Activated naive CD4-positive, alpha-beta T cell treated with anti-CD3 and anti-CD28 coated beads, Interleukin-2, amount 50 U/mL, for 24 hours (primary cell): ENCODE measurements around the gene TECPR2.
"Not testable (repeated sequence)": the region's sequence is repeated elsewhere in the genome, so short reads cannot be mapped to it uniquely, and the experiment has no call there.

Experiments used
- H3K27ac Mint-ChIP-seq: one replicate; pipeline ENCODE4 v1.8.0; 2021; ENCODE audit warnings: mild to moderate bottlenecking, mixed read lengths
- H3K27me3 Mint-ChIP-seq: one replicate; pipeline ENCODE4 v1.8.0; 2021; ENCODE audit warnings: mixed read lengths
- H3K36me3 Mint-ChIP-seq: one replicate; pipeline ENCODE4 v1.8.0; 2021; ENCODE audit warnings: mixed read lengths
- H3K4me1 Mint-ChIP-seq: one replicate; pipeline ENCODE4 v1.8.0; 2021; ENCODE audit warnings: mixed read lengths
- H3K4me3 Mint-ChIP-seq: one replicate; pipeline ENCODE4 v1.8.0; 2021; ENCODE audit warnings: mild to moderate bottlenecking, mixed read lengths
- H3K9me3 Mint-ChIP-seq: one replicate; pipeline ENCODE4 v1.8.0; 2021; ENCODE audit warnings: mixed read lengths

Gene TECPR2

DNA sequence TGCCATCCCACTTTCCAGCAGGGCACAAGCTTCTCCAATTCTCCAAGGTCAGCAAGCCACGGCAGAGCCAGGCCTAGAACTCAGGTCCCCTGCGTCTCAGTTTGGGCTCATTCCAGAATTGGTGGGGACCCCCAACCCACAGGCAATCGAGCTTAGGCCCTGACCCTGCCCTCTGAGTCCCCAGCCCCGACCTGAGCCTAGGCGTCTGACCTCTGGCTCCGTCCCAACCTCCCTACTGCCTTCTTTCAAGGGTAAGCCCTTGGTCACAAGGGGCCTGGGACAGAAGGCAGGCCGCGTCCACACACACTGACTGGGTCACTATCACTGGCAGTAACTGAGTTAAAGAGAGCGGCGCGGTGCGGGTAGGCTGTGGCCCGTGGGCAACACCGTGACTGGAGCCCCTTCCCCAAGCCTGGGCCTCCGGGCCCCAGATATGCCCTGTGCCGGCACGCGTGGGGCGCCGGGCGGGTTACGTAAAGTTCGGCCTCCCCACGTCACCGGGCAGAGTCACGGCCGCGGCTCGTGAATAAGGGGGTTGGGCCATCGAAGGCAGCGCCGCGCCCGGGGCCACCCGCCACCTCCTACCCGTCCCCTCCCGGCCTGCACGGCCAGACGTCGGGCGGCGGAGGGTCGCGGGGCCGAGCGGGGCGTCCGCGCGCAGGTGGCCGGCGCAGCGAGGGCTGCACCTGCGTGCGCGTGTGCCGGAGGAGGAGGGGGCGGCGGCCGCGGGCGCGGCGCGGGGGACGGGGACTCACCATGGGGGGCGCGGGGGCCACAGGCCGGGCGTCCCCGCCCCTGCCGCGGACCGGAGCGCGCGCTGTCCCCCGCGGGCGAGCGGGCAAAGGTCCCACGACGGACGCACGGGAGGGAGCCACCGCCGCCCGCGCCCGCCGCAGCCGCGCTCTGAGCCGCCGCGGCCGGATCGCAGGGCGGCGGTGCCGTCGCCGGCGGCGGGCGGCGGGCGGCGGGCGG is 146.3 kb downstream of the TECPR2 start:
- Mint-ChIP-seq H3K27ac (no peak overlapping the region), H3K9me3 (no peaks in the 10 kb centered on the region), H3K4me3 (peak overlapping the region; percentile 49), H3K27me3 (no peaks in the 10 kb centered on the region), H3K4me1 (peaks cover 8% of the 10 kb centered on the region), H3K36me3 (no peaks in the 10 kb centered on the region)

DNA sequence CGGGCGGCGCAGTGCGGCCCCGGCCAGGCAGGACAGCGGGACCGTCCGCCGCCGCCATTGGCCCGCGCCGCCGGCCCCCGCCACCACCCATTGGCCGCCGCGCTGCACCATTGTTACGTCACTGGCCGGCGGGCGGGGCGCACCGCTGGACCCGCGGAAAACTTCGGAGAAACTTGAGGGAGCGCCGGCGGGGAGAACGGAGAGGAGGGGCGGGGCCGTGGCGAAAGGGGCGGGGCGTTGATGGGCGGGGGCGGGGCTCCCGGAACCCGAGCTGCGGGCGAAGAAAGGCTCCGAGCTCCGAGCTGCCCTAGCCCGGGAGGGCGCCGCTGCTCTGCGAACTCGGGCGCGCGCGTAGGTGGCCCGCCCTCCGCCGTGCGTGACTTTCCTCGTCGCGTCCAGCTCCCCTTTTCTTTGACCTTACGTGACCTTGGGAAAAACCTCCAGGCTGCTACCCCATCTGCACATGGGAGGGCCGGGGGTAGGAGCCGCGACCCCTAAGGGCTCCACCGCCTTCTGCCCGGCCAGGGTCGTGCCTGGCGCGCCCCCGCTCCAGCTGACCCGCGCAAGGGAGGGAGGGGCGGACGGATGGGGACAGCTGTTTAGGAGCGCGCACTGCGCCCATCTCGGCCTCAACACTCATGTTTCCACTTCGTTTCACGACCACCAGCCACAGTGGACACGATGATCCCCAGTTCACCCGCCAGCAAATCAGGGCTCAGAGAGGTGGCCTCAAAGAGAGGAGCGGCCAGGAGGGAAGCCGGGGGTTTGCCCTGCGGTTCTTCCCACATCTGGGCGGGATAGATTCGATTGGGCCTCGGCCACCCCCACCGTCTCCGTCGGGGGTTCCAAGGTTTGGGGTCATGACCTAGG is 147.2 kb downstream of the TECPR2 start, which contains the start of gene ANKRD9:
ANKRD9 (minus strand) TSS at position 31 of the 870 bp plus-strand sequence. CDS start 1,887 bp downstream, outside the sequence.
- Mint-ChIP-seq H3K4me3 (peak within 1 kb of the TSS; percentile 89), H3K4me1 (peaks cover 8% of the 10 kb centered on the region), H3K9me3 (no peaks in the 10 kb centered on the region), H3K27me3 (no peaks in the 10 kb centered on the region), H3K36me3 (no peaks in the 10 kb centered on the region), H3K27ac (no peak within 1 kb of the TSS)

- Mint-ChIP-seq H3K27ac (no peak overlapping the region), H3K36me3 (no peaks in the 10 kb centered on the region), H3K9me3 (no peaks in the 10 kb centered on the region), H3K27me3 (no peaks in the 10 kb centered on the region), H3K4me1 (peaks cover 8% of the 10 kb centered on the region), H3K4me3 (peak overlapping the region; percentile 89)
These were observed 148.1 kb downstream of the TECPR2 start for GRCh38 chr14:102510616-102511520.

DNA sequence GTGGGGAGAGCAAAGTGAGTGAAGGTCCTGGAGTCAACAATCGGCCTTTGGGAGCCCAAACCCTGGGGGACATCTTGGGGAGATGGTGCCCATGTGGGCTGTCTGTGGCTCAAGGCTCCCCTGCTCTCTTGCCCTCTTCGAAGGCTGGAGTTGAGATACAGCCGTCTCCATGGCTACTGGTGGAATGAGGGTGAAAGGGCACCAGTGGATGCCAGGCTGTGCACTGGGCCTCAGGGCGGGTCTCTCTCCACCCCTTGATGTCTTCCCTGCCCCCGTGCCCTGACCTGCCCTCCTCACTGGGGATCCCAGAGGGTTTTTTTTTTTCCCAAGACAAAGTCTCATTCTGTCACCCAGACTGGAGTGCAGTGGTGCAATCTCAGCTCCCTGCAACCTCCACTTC is 148.8 kb downstream of the TECPR2 start:
- Mint-ChIP-seq H3K27ac (peak overlapping the region; percentile 35), H3K4me1 (peaks cover 12% of the 10 kb centered on the region), H3K9me3 (no peaks in the 10 kb centered on the region), H3K27me3 (no peaks in the 10 kb centered on the region), H3K4me3 (peak overlapping the region; percentile 30), H3K36me3 (no peaks in the 10 kb centered on the region)

DNA sequence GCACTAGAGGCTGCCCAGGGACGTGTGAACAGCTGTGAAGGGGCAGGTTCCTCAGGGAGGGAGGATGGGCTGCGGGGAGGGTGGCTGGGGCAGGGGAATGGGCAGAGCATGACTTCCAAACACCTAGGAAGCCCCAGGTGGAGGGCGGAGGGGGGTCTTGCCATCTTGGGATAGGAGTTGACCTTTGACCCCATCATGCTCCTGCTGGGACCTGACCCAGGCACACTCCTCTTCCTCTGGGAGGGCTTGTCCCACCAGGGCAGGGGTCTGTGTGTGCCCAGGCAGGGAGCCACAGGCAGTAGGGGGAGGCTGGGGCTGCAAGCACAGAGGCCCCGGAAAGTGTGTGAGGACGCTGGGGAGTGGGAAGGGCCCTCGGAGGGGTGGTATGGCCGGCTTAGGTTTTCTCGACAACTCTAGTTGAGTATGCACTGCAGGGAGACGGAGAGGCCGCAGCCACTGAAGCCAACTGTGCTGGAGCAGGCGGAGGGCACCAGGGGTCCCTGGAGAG is 150.1 kb downstream of the TECPR2 start:
- no peak overlapping the region for H3K4me3 Mint-ChIP-seq
- no peaks in the 10 kb centered on the region for H3K9me3 Mint-ChIP-seq
- no peaks in the 10 kb centered on the region for H3K36me3 Mint-ChIP-seq
- H3K27me3 Mint-ChIP-seq = no peaks in the 10 kb centered on the region
- no peak overlapping the region for H3K27ac Mint-ChIP-seq
- H3K4me1 Mint-ChIP-seq = peaks cover 12% of the 10 kb centered on the region

DNA sequence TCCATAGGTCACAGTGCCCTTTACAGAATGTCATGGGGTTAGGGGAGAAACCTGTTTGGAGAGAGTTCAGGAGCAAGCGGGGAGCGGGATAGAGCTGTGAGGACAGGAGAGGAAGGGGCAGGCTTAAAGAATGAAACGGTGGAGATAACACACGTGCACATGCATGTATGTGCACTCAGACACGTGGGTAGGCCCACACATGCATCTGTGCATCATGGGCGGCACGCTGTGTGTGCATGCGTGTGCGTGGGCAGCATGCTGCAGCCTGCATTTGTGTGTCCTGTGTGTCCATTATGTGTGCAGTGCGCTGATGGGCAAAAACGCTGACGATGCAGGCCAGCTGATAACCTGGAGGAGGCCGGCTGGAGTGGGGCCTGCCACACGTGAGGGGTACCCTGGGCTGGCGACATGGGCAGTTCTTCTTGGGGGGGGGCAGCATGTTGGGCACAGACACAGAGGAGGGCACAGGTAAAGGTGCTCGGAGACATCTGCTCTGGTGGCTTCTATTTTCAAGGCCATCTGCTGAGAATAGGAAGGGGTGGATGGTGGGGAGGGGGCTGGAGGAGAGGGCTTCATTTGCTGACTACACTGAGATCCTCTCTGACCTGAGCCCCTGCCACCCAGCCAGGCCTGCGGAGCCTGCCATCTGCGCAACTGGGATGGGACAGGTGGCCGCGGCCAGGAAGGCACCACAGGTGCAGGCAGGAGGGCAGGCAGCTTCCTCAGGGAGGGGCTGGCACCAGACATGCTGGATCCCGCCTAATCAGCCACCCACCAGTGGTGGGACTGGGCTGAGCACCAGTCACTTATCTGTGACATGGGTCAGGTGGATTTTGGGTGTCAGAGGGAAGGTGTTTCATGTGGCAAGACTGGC is 151.4 kb downstream of the TECPR2 start:
- H3K9me3 Mint-ChIP-seq = no peaks in the 10 kb centered on the region
- no peak overlapping the region for H3K27ac Mint-ChIP-seq
- peaks cover 9% of the 10 kb centered on the region for H3K4me1 Mint-ChIP-seq
- H3K36me3 Mint-ChIP-seq = no peaks in the 10 kb centered on the region
- no peak overlapping the region for H3K4me3 Mint-ChIP-seq
- no peaks in the 10 kb centered on the region for H3K27me3 Mint-ChIP-seq

GRCh38 chr14:102514987-102515733 is 152.4 kb downstream of the TECPR2 start:
- H3K4me1 Mint-ChIP-seq = peaks cover 9% of the 10 kb centered on the region
- H3K27me3 Mint-ChIP-seq = no peaks in the 10 kb centered on the region
- H3K36me3 Mint-ChIP-seq = no peaks in the 10 kb centered on the region
- H3K4me3 Mint-ChIP-seq = no peak overlapping the region
- H3K9me3 Mint-ChIP-seq = no peaks in the 10 kb centered on the region
- no peak overlapping the region for H3K27ac Mint-ChIP-seq

DNA sequence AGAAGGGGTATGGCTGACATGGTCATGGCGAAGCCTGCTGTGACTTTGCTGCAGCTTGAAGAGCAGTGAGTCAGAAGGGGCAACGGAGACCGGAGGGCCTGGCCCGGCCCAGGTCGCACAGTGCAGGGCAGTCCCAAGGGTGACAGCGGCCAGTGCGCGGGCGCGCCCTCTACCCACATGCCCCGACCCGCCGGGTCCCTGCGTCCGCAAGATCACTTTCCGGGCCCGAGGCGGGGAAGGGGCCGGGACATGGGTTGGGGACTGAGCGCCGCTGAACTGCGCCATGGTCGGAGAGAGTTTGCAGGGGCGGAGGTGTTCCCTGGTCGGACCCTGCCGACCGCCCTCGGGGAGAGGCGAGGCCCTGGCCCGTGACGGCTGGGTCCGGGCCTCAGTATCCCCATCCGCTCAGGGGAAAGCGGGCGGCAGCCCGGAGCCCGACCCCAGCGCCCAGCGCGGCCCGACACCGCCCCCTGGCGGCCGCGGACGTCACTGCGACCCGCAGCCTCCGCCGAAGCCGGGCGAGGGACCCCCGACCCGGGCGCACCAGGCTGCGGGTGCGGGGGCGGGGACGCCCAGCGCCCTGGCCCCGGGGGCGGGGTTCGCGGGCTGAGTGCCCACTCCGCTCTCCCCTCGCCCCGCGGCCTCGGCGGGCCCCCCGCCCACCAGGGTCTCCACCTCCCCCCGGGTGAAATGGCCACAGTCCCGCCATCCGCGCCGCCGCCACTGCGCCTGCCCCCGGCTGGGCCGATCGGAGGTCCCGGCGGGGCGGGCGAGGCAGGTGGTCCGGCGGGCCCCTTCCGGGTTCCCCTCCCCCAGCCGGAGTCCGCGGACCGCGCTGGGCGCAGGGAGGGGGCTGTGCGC is 154.0 kb downstream of the TECPR2 start:
- H3K4me1 Mint-ChIP-seq = peaks cover 4% of the 10 kb centered on the region
- no peaks in the 10 kb centered on the region for H3K27me3 Mint-ChIP-seq
- H3K9me3 Mint-ChIP-seq = no peaks in the 10 kb centered on the region
- peak overlapping the region; percentile 82 for H3K27ac Mint-ChIP-seq
- H3K4me3 Mint-ChIP-seq = peak overlapping the region; percentile 87
- no peaks in the 10 kb centered on the region for H3K36me3 Mint-ChIP-seq

DNA sequence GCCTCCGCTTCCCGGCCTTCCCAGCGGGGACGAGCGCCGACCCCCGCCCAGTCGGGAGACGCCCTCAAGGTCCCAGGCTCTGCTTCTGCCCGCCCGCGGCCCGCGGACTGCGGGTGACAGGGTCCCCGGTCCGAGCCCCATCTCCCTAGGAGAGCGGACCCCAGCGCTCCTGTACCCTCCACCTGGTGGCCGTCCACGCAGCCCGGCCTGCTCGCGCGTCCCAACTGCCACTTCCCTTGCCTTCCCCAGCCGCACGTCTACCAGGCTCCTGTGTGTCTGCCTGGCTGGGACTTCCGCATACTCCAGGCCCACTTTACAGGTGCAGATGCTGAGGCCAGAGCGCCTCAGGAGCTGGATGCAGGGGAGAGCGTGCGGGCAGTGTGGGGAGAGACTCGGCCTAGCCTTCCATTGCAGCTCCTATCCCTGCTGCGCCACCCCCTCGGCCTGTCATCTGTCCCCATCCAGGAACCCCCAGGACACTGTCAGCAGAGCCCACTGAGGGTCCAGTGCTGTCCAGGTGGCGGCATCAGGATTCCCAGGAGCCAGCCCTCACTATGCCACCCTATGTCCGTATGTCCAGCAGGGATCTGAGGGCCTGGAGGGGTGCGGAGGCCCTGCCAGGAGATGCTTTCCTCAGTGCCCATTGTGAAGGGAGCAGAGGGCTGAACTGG is 154.8 kb downstream of the TECPR2 start:
- Mint-ChIP-seq H3K27me3 (no peaks in the 10 kb centered on the region), H3K9me3 (no peaks in the 10 kb centered on the region), H3K36me3 (no peaks in the 10 kb centered on the region), H3K27ac (peak overlapping the region; percentile 51), H3K4me1 (peaks cover 5% of the 10 kb centered on the region), H3K4me3 (peak overlapping the region; percentile 76)

- H3K27ac Mint-ChIP-seq = no peak overlapping the region
These were observed 155.4 kb downstream of the TECPR2 start for GRCh38 chr14:102518063-102518648.

DNA sequence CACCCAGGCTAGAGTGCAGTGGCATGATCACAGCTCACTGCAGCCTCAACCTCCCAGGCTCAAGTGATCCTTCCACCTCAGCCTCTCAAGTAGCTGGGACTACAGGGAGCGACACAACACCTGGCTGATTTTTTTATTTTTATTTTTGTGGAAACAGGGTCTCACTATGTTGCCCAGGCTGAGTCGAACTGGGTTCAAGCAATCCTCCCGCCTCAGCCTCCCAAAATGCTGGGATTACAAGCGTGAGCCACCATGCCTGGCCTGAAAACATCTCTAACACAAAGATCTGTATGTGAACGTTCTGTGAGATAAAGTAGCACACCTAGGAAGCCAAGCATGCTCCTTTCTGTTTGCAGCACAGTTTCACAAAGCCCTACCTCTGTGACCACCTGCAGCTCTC is 157.0 kb downstream of the TECPR2 start:
- H3K36me3 Mint-ChIP-seq = not testable (repeated sequence)

More at GRCh38 chr14:102518063-102518648, 155.4 kb downstream of the TECPR2 start:
- Mint-ChIP-seq H3K4me3 (peak overlapping the region; percentile 54), H3K27me3 (no peaks in the 10 kb centered on the region), H3K36me3 (no peaks in the 10 kb centered on the region), H3K9me3 (no peaks in the 10 kb centered on the region), H3K4me1 (peaks cover 11% of the 10 kb centered on the region)

DNA sequence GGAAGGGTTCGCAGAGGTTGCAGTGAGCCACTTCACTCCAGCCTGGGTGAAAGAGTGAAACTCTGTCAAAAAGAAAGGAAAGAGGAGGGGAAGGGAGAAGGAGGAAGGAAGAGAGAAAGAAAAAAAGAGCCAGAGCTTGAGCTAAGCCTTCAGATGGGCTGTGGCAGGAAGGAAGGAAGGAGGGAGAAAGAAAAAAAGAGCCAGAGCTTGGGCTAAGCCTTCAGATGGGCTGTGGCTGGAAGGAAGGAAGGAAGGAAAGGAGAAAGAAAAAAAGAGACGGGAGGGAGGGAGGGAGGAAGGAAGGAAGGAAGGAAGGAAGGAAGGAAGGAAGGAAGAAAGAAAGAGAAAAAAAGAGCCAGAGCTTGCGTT is 160.4 kb downstream of the TECPR2 start:
- Mint-ChIP-seq H3K9me3 (no peaks in the 10 kb centered on the region), H3K27me3 (no peaks in the 10 kb centered on the region), H3K27ac (peak overlapping the region; percentile 52), H3K36me3 (no peaks in the 10 kb centered on the region), H3K4me1 (peaks cover 31% of the 10 kb centered on the region), H3K4me3 (peak overlapping the region; percentile 73)

More for the DNA sequence above, 157.0 kb downstream of the TECPR2 start:
- H3K27me3 Mint-ChIP-seq, H3K4me3 Mint-ChIP-seq, H3K9me3 Mint-ChIP-seq, H3K27ac Mint-ChIP-seq: not testable (repeated sequence)
- peaks cover 23% of the 10 kb centered on the region for H3K4me1 Mint-ChIP-seq
